Ishikawa (cell line): ENCODE measurements around the gene BMPR1B.

ENCODE experiments used
- CREB1 ChIP-seq: IDR thresholded peaks from 2 replicates; pipeline ENCODE4 v1.6.1; 2012; ENCODE audit warnings: low read depth
- EGR1 ChIP-seq: IDR thresholded peaks from 2 replicates; pipeline ENCODE4 v1.6.1; 2012
- EP300 ChIP-seq: IDR thresholded peaks from 2 replicates; pipeline ENCODE4 v1.6.1; 2012; ENCODE audit warnings: borderline replicate concordance
- FOXM1 ChIP-seq: IDR thresholded peaks from 2 replicates; pipeline ENCODE4 v1.6.1; 2012; ENCODE audit warnings: low read depth, borderline replicate concordance
- RAD21 ChIP-seq: IDR thresholded peaks from 2 replicates; pipeline ENCODE4 v1.6.1; 2012; ENCODE audit warnings: low read depth
- TAF1 ChIP-seq: IDR thresholded peaks from 2 replicates; pipeline ENCODE4 v1.6.1; 2012; ENCODE audit warnings: low read depth, mild to moderate bottlenecking
- TCF12 ChIP-seq: IDR thresholded peaks from 2 replicates; pipeline ENCODE4 v1.6.1; 2012; ENCODE audit warnings: low read depth
- TEAD4 ChIP-seq: IDR thresholded peaks from 2 replicates; pipeline ENCODE4 v1.6.1; 2012
- USF1 ChIP-seq: IDR thresholded peaks from 2 replicates; pipeline ENCODE4 v1.6.1; 2012
- YY1 ChIP-seq: IDR thresholded peaks from 2 replicates; pipeline ENCODE4 v1.6.1; 2012; ENCODE audit warnings: low read depth
- TF ChIP-seq, protein P1 (sequence below): IDR thresholded peaks from 2 replicates; pipeline ENCODE4 v1.6.1; 2012

DNA sequence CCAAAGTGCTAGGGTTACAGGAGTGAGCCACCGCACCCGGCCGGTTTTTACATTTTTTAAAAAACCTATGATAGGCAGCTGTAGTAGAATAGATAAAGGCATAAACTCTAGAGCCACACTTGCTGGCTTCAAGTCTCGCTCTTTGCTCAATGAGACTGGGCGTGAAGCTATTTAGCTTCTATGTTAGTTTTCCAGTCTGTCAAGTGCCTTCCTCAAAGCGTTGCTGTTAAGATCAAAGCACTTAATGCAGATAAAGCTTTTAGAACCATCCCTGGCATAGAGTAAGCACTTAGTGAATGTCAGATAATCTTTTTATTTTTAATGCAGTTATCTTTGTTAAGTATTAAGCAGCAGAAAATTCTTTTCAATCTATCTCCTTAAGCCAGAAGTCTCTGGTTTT is 42.0 kb upstream of the BMPR1B start:
- TF ChIP-seq CREB1 (no peak), EP300 (no peak), YY1 (no peak), EGR1 (no peak), USF1 (no peak), TAF1 (no peak), TEAD4 (no peak), FOXM1 (no peak), TCF12 (no peak), RAD21 (no peak)
- TF ChIP-seq, protein P1, sequence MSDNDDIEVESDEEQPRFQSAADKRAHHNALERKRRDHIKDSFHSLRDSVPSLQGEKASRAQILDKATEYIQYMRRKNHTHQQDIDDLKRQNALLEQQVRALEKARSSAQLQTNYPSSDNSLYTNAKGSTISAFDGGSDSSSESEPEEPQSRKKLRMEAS = no peak
